ENCODE data around the gene ANK3. TPM values are rescaled to one million over a fixed set of nuclear protein-coding genes. Genes with fewer than 3 reads are reported as not detected.

Gene ANK3
- polyA plus RNA-seq, 1 donor from 2014 or later: 114 TPM

DNA sequence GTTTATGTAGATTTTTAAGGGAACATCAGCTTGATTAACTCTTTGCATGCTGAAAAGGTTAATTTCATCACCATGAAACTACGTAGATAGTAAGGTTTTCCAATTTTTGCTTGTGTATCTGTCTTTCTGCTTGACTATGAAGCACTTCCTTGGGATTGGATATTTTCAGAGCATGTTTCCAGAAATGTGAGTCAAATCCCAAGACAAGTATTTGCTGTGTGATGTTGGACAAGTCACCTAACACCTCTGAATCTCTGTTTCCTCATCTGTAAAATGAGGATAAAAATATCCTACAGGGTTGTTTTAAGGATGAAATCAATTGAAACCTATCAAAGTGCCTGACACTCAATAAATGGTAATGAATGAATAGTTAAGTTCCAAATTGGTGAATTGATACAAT, 42.4 kb downstream of the ANK3 start:
- no peaks in the 10 kb centered on the region for H3F3A ChIP-seq (ENCODE audit: insufficient read depth, low read length, poor library complexity, severe bottlenecking)
- H3K4me3 ChIP-seq (ENCODE audit: low read length): no peak overlapping the region
- no peaks in the 10 kb centered on the region for H3K9me2 ChIP-seq (ENCODE audit: insufficient read depth, low read length)
- no peaks in the 10 kb centered on the region for H3K9me3 ChIP-seq (ENCODE audit: low read length)
- no peaks in the 10 kb centered on the region for H3K27me3 ChIP-seq (ENCODE audit: insufficient read depth, low read depth, low read length)
- no peak overlapping the region for H2AFZ ChIP-seq (ENCODE audit: low read depth, low read length)
- H3K36me3 ChIP-seq (ENCODE audit: insufficient read depth, low read length): no peaks in the 10 kb centered on the region
- peaks cover 15% of the 10 kb centered on the region for H3K79me2 ChIP-seq (replicated peaks; ENCODE audit: insufficient read depth, low read length)
- H3K4me2 ChIP-seq (ENCODE audit: low read length): no peak overlapping the region
- no peak overlapping the region for H3K9ac ChIP-seq (ENCODE audit: low read length)
- peaks cover 8% of the 10 kb centered on the region for H4K20me1 ChIP-seq (ENCODE audit: insufficient read depth)
- TF ChIP-seq, protein P1, sequence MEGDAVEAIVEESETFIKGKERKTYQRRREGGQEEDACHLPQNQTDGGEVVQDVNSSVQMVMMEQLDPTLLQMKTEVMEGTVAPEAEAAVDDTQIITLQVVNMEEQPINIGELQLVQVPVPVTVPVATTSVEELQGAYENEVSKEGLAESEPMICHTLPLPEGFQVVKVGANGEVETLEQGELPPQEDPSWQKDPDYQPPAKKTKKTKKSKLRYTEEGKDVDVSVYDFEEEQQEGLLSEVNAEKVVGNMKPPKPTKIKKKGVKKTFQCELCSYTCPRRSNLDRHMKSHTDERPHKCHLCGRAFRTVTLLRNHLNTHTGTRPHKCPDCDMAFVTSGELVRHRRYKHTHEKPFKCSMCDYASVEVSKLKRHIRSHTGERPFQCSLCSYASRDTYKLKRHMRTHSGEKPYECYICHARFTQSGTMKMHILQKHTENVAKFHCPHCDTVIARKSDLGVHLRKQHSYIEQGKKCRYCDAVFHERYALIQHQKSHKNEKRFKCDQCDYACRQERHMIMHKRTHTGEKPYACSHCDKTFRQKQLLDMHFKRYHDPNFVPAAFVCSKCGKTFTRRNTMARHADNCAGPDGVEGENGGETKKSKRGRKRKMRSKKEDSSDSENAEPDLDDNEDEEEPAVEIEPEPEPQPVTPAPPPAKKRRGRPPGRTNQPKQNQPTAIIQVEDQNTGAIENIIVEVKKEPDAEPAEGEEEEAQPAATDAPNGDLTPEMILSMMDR (IDR thresholded peaks at IDR 0.05; ENCODE audit: poor library complexity, severe bottlenecking): no peak
- TF ChIP-seq TAF1 (IDR thresholded peaks at IDR 0.05; ENCODE audit: low read depth) (no peak), MXI1 (conservative IDR thresholded peaks at IDR 0.05; ENCODE audit: poor library complexity, severe bottlenecking) (no peak)
- H3K27ac ChIP-seq (ENCODE audit: low read length): no peak overlapping the region

- H3K4me3 ChIP-seq (ENCODE audit: low read length): no peak overlapping the region
- no peak overlapping the region for H3K4me2 ChIP-seq (ENCODE audit: low read length)
- H3K9me3 ChIP-seq (ENCODE audit: low read length): no peaks in the 10 kb centered on the region
- peaks cover 15% of the 10 kb centered on the region for H3K79me2 ChIP-seq (replicated peaks; ENCODE audit: insufficient read depth, low read length)
- H3K27me3 ChIP-seq (ENCODE audit: insufficient read depth, low read depth, low read length): no peaks in the 10 kb centered on the region
- H4K20me1 ChIP-seq (ENCODE audit: insufficient read depth): peaks cover 8% of the 10 kb centered on the region
- H3K9me2 ChIP-seq (ENCODE audit: insufficient read depth, low read length): no peaks in the 10 kb centered on the region
- no peak overlapping the region for H3K27ac ChIP-seq (ENCODE audit: low read length)
- H3K9ac ChIP-seq (ENCODE audit: low read length): no peak overlapping the region
- H3F3A ChIP-seq (ENCODE audit: insufficient read depth, low read length, poor library complexity, severe bottlenecking): no peaks in the 10 kb centered on the region
- no peaks in the 10 kb centered on the region for H3K36me3 ChIP-seq (ENCODE audit: insufficient read depth, low read length)
- no peak overlapping the region for H2AFZ ChIP-seq (ENCODE audit: low read depth, low read length)
- TF ChIP-seq TAF1 (IDR thresholded peaks at IDR 0.05; ENCODE audit: low read depth) (no peak), EZH2 (IDR thresholded peaks at IDR 0.05; ENCODE audit: borderline replicate concordance, insufficient read depth, low read length, poor library complexity, severe bottlenecking) (no peak), MXI1 (conservative IDR thresholded peaks at IDR 0.05; ENCODE audit: poor library complexity, severe bottlenecking) (no peak), REST (IDR thresholded peaks at IDR 0.05; ENCODE audit: borderline replicate concordance) (no peak), POLR2AphosphoS5 (IDR thresholded peaks at IDR 0.05) (no peak), EP300 (conservative IDR thresholded peaks at IDR 0.05; ENCODE audit: poor library complexity, severe bottlenecking) (no peak), SMC3 (conservative IDR thresholded peaks at IDR 0.05; ENCODE audit: poor library complexity) (no peak), RAD21 (conservative IDR thresholded peaks at IDR 0.05) (no peak)
- TF ChIP-seq, protein P1 (IDR thresholded peaks at IDR 0.05; ENCODE audit: poor library complexity, severe bottlenecking): no peak
Observed at GRCh38 chr10:60346661-60347060, 43.0 kb downstream of the ANK3 start.
